Muscle of leg (tissue), 11 donors: ENCODE data around the gene CFDP1. TPM values are rescaled to one million over a fixed set of nuclear protein-coding genes. Genes with fewer than 3 reads are reported as not detected.
A peak's percentile ranks its signal among the peaks of the same experiment; 100 is the strongest.

Experiments
- DNase-seq: peaks from one replicate; pipeline ENCODE4 v3.0.0; 2013
- H3K27ac ChIP-seq: one replicate; pipeline ENCODE4 v1.5.1; 2013; ENCODE audit warnings: mild to moderate bottlenecking, low read length, control low read depth
- H3K27me3 ChIP-seq: one replicate; pipeline ENCODE4 v1.6.1; 2013; ENCODE audit warnings: low read length; ENCODE audit not compliant: control insufficient read depth, insufficient read depth
- H3K36me3 ChIP-seq: one replicate; pipeline ENCODE4 v1.6.1; 2013; ENCODE audit warnings: low read length; ENCODE audit not compliant: control insufficient read depth, insufficient read depth
- H3K4me1 ChIP-seq: one replicate; pipeline ENCODE4 v1.6.1; 2013; ENCODE audit warnings: low read length; ENCODE audit not compliant: control insufficient read depth, insufficient read depth
- H3K4me3 ChIP-seq: one replicate; pipeline ENCODE4 v1.5.1; 2013; ENCODE audit warnings: low read length, control low read depth
- H3K9me3 ChIP-seq: replicated peaks from 2 replicates; pipeline ENCODE4 v1.6.1; 2013; ENCODE audit warnings: low read depth, low read length; ENCODE audit not compliant: control insufficient read depth
- WGBS: methylation state at CpG from one replicate; pipeline ENCODE4 v1.1.5; 2013; ENCODE audit warnings: missing lambda C conversion rate; ENCODE audit not compliant: insufficient coverage; 5-methylcytosine and 5-hydroxymethylcytosine counted together
- polyA plus RNA-seq, 8 donors: library from polyadenylated mRNA; unstranded; fragments of 120-200 nt; gene quantifications; one replicate each; pipeline versions ENCODE4 v1.2.1 to v1.2.3, GENCODE V29; 2013; ENCODE audit warnings: inconsistent platforms in 1 of 8, low replicate concordance in 1 of 8; ENCODE audit not compliant: insufficient read length in 8 of 8, insufficient read depth in 1 of 8
- total RNA-seq: library from RNA; stranded (reverse); fragments of 120-200 nt; gene quantifications from one replicate; pipeline ENCODE4 v1.2.4, GENCODE V29; 2013

Gene CFDP1
- total and polyA plus RNA-seq, 9 donors: 82.5 to 132 (median 89.5) TPM

DNA sequence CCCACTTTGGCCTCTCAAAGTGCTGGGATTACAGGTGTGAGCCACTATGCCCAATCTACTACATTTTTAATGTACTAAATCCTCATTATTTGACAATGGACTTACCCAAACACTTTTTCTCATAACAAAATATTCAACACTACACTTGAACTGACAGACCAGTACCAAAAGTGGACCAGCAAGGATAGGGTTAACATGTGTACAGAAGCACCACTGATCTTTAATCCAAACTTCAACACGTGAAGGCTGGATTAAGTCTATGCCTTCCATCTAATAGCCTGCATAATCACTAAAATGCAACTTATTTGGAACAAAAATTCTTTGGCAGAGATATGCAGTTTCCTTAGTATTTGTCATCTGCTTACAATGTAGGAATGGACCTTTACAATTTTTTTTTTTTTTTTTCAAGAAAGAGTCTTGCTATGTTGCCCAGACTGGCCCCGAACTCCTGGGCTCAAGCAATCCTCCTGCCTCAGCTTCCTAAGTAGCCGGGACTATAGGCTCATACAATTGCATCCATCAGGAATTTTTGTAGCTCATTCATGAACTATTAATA lies 121.8 kb downstream of the CFDP1 start:
- DNase-seq: peak; percentile 56
- Histone ChIP-seq H3K27ac (no peak overlapping the region), H3K9me3 (no peaks in the 10 kb centered on the region), H3K27me3 (no peaks in the 10 kb centered on the region), H3K4me3 (no peak overlapping the region), H3K4me1 (peaks cover 18% of the 10 kb centered on the region), H3K36me3 (peaks cover 7% of the 10 kb centered on the region)
- no CpG with 5 or more reads among the region's 3 CpGs for WGBS

DNA sequence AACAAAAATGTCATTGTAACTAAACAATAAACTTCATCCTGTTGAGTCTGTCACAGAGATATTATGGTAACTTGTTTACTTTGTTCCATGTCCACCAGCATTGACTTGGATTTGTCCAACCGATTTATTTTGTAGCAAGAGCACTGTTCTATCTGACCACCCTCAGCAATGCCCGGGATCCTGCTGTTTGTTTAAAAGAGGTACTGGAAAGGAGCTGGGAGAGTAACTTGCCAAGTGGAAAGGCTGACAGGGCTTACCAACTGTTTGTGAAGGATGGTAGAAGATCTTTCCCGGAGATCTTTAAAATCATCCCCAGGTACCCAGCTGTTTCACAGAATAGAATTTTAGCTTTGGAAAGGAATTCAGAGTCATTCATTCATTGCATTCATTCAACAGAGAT lies 122.8 kb downstream of the CFDP1 start:
- peaks cover 7% of the 10 kb centered on the region for H3K36me3 ChIP-seq
- no peak for DNase-seq
- peaks cover 26% of the 10 kb centered on the region for H3K4me1 ChIP-seq

DNA sequence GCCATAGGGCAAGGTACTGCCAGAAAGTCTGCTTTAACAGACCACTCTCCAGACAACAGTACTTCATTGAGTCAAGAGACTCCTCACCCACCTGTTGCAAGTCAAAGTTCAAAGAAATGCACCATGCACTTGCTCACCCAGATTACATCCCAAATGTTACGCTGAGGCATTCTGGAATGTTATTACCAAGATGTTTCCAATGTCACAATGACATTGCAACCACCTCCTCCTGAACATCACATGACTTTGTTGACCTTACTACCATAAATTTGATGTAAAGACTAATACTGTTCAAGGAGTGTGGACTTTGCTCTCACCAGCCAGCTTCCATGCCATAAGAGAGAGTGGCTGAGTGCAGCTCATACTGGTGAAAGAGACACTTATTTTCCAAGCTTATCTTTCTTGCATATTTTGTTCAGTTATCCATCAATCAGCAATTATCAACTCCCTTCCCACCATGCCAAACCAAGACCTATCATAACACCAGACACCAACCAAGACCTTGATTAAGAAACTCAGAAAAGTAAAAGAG lies 123.3 kb downstream of the CFDP1 start:
- H3K9me3 ChIP-seq: no peaks in the 10 kb centered on the region
- no peaks in the 10 kb centered on the region for H3K27me3 ChIP-seq
- H3K36me3 ChIP-seq: peaks cover 7% of the 10 kb centered on the region
- WGBS: no CpG with 5 or more reads among the region's 1 CpG
- no peak for DNase-seq
- no peak overlapping the region for H3K4me3 ChIP-seq
- H3K27ac ChIP-seq: no peak overlapping the region
- peaks cover 31% of the 10 kb centered on the region for H3K4me1 ChIP-seq

More for the DNA sequence above, 122.8 kb downstream of the CFDP1 start:
- Histone ChIP-seq H3K27me3 (no peaks in the 10 kb centered on the region), H3K9me3 (no peaks in the 10 kb centered on the region), H3K4me3 (no peak overlapping the region), H3K27ac (no peak overlapping the region)
- no CpG with 5 or more reads among the region's 3 CpGs for WGBS

DNA sequence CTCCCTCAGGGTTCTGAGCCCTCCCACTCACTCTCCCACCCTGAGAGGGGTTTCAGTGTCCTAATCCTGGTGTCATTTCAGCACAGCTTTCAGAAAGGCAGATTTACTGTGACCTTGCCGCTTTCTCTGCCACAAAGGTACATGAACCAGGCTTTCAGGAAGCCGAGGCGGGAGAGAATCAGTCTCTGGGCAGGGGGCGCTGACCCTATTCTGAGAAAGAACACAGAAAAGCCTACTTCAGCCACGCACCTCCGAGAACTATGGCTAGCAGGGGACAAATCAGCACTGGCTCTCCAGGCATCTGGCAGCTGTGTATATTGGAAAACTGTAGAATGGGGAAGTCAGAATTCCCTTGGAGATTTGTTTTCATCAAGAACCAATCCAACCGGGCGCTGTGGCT lies 124.1 kb downstream of the CFDP1 start:
- Histone ChIP-seq H3K27me3 (no peaks in the 10 kb centered on the region), H3K4me1 (peaks cover 39% of the 10 kb centered on the region), H3K36me3 (peaks cover 13% of the 10 kb centered on the region), H3K27ac (peak overlapping the region; percentile 7), H3K9me3 (no peaks in the 10 kb centered on the region), H3K4me3 (no peak overlapping the region)
- no peak for DNase-seq
- 79% methylated on average over 4 of the region's 8 CpGs for WGBS

DNA sequence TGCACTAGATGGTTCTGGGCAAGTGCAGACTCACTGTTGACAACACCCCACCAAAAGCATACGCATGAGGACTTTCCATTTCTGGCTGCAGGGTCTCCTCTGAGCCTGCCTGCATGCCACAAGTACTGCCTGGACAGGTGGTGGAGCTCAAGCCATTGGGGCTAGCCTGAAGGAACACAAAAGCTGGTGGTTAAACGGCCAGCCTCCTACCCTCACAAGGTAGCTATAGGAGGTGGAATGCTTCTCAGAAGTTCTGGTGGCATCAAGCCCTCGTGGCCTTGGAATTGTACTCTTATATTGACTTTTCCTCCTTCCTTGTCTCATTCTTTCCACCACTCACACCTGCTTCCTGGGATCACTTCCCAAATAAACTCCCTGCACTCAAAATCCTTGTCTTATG lies 125.3 kb downstream of the CFDP1 start:
- no CpG with 5 or more reads among the region's 3 CpGs for WGBS
- H3K36me3 ChIP-seq: peaks cover 16% of the 10 kb centered on the region
- no peaks in the 10 kb centered on the region for H3K27me3 ChIP-seq
- no peaks in the 10 kb centered on the region for H3K9me3 ChIP-seq
- no peak overlapping the region for H3K4me3 ChIP-seq
- peaks cover 40% of the 10 kb centered on the region for H3K4me1 ChIP-seq
- peak overlapping the region; percentile 76 for H3K27ac ChIP-seq
- DNase-seq: peak; percentile 54

DNA sequence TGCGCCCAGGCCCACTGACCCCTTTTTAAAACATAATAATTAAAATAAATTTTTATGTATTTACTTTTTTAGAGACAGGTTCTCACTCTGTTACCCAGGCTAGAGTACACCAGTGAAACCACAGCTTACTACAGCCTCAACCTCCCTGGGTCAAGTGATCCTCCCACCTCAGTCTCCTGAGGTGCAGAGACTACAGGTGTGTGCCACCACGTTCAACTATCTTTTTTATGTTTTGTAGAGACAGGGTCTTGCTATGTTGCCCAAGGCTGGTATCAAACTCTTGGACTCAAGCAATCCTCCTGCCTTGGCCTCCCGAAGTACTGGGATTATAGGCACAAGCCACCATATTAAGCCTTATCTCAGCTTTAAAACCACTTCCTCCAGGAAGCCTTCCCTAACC lies 125.8 kb downstream of the CFDP1 start:
- Histone ChIP-seq H3K36me3 (peaks cover 17% of the 10 kb centered on the region), H3K27ac (peak overlapping the region; percentile 20), H3K27me3 (no peaks in the 10 kb centered on the region), H3K4me1 (peaks cover 40% of the 10 kb centered on the region), H3K4me3 (no peak overlapping the region), H3K9me3 (no peaks in the 10 kb centered on the region)
- no peak for DNase-seq
- WGBS: 100% methylated on average over 1 of the region's 3 CpGs

DNA sequence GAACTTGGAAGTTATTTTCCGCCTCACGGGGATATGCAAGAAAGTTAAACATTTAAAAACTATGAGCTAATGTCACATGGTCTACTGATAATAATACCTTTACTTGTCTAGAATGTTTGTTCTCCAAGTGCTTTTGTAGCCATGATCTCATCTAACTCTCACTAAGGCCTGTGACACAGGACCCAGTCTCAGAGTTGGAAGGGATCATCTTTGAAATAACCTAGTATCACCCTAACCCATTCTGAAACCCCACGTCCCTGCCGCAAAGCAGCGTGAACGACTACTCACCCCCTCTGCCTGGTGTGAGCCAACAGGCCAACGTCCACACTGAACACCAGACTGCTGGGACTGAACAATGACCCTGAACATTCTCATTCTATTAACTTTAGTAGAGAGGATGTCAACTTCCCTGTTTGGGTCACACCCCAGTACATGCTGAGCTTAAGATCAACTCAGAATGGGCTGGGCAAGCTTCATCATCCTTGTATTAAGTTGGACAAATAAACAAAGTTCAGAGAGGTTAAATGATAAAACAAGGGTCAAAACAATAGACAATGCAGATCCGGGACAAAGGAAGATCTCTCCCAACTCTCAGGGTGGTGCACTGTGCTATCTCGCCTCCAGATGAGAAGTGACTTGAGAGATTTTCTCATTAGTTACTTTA lies 127.1 kb downstream of the CFDP1 start:
- peak overlapping the region; percentile 91 for H3K27ac ChIP-seq
- WGBS: 63% methylated on average over 6 of the region's 9 CpGs
- peaks cover 40% of the 10 kb centered on the region for H3K4me1 ChIP-seq
- no peak overlapping the region for H3K4me3 ChIP-seq
- H3K27me3 ChIP-seq: no peaks in the 10 kb centered on the region
- DNase-seq: no peak
- peaks cover 24% of the 10 kb centered on the region for H3K36me3 ChIP-seq
- no peaks in the 10 kb centered on the region for H3K9me3 ChIP-seq

DNA sequence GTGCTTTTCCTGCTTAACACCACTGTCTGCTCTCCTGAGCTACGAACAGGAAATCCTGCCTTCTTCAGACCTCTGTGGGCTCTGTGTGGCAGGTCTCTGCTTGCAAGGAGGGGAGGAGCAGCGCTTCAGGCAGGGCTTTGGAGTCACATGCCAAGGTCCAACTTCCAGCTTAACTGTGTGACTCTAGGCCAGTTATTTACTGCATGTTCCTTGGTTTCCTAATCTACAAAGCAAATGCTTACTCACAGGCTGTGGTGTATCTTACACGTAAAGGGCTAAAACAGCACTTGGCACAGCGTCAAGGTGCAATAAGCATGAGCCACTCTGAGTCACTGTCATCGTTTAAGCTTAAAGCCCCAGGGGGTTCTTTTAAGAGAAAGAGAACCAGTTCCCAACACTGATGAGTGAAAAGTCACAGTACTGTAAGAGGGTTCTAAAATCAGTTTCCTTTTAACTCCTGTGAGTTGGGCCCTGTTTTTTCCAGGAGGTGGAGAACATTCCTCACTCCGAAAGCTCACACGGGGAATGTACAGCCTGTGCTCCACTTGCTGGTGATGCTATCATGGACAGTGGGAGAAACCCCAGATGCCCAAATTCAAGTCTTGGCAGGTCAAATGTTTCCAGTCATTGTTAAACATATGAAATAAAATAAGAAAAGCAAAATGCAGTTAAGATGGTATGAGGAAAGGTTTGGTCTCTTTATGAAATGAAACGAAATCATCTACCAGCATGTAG lies 127.8 kb downstream of the CFDP1 start:
- H3K27me3 ChIP-seq: no peaks in the 10 kb centered on the region
- no peaks in the 10 kb centered on the region for H3K9me3 ChIP-seq
- WGBS: 32% methylated on average over 6 of the region's 8 CpGs
- H3K4me3 ChIP-seq: no peak overlapping the region
- peak overlapping the region; percentile 91 for H3K27ac ChIP-seq
- peaks cover 40% of the 10 kb centered on the region for H3K4me1 ChIP-seq
- peak; percentile 79 for DNase-seq
- H3K36me3 ChIP-seq: peaks cover 30% of the 10 kb centered on the region

DNA sequence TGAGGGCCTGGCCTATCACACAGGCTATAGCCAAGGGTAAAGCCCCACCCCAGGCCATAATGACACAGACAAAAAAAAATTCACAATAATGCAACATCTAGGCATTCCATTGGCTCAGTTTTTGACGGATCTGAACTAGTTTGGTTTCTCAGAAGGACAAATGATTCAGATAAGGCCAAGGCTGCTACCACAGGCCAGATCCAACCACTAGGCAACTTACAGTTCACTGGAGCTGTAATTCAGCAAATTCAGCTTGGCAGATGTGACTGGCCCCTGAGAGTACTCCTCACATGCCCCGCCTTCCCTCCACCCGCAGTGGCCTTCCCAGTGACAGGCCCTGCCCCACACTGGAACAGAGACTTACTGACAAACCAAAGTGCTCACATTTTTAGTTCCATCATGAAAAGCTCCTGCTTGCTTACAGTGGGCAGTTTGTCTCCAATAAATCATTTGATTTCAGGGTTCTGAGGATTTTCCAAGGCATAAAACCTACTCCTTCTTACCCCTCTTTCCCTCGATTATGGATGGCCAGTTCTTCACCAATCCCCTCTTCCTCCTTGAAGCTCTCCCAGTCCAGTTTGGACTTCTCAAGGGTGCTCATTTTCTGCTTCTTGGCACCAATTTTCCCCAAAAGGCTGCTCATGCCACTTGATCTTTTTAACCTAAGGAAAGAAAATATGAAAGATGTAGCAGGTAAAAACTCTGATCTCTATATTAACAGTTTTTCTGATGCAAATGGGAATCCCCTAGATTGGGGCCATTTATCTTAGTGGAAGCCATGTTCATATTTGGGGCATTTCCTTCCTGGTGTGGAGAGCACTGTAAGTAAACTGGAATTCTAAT lies 128.6 kb downstream of the CFDP1 start:
- no peaks in the 10 kb centered on the region for H3K9me3 ChIP-seq
- H3K27ac ChIP-seq: peak overlapping the region; percentile 91
- peaks cover 38% of the 10 kb centered on the region for H3K36me3 ChIP-seq
- H3K27me3 ChIP-seq: no peaks in the 10 kb centered on the region
- DNase-seq: no peak
- 69% methylated on average over 3 of the region's 4 CpGs for WGBS
- H3K4me3 ChIP-seq: no peak overlapping the region
- H3K4me1 ChIP-seq: peaks cover 37% of the 10 kb centered on the region
